Measurements from ENCODE around the gene SH3RF3.
"Not testable (repeated sequence)": the region's sequence is repeated elsewhere in the genome, so short reads cannot be mapped to it uniquely, and the experiment has no call there.

Gene SH3RF3

GRCh38 chr2:109535217-109535946, 406.4 kb downstream of the SH3RF3 start:
- H3K27me3 ChIP-seq = no peaks in the 10 kb centered on the region
- H3K27ac ChIP-seq = no peak overlapping the region
- no peaks in the 10 kb centered on the region for H4K20me1 ChIP-seq
- H3K4me1 ChIP-seq = peaks cover 0 to 52% (median 34%) of the 10 kb centered on the region in 10 experiments; a peak in 14 of 20 replicates
- no peak overlapping the region for H3K9ac ChIP-seq
- TF ChIP-seq Cebpa-rat (IDR thresholded peaks at IDR 0.05) = no peak
- no peak overlapping the region for H3K4me3 ChIP-seq
- H3K9me3 ChIP-seq (replicated peaks in 1 of 11) = peaks cover 8 to 22% (median 17%) of the 10 kb centered on the region in 11 experiments; a peak in 20 of 22 replicates
- H3K4me2 ChIP-seq = no peak overlapping the region
- H3K36me3 ChIP-seq = no peaks in the 10 kb centered on the region

GRCh38 chr2:109536556-109536955, 407.6 kb downstream of the SH3RF3 start:
- not testable (repeated sequence) for H3K36me3 ChIP-seq, H3K4me2 ChIP-seq, H3K4me3 ChIP-seq

GRCh38 chr2:109537565-109538222, 408.7 kb downstream of the SH3RF3 start:
- Histone ChIP-seq H3K9ac (no peak overlapping the region), H3K9me3 (replicated peaks in 1 of 11) (peaks cover 8 to 22% (median 17%) of the 10 kb centered on the region in 11 experiments; a peak in 20 of 22 replicates), H3K4me3 (no peak overlapping the region), H3K4me1 (peaks cover 0 to 30% (median 16%) of the 10 kb centered on the region in 10 experiments; a peak in 13 of 20 replicates), H3K36me3 (no peaks in the 10 kb centered on the region), H3K4me2 (peak overlapping the region in 1 of 11 experiments; percentile 9; a peak in 1 of 22 replicates), H3K27ac (no peak overlapping the region), H3K27me3 (no peaks in the 10 kb centered on the region), H4K20me1 (no peaks in the 10 kb centered on the region)
- TF ChIP-seq Cebpa-rat (IDR thresholded peaks at IDR 0.05) = no peak

More at GRCh38 chr2:109536556-109536955, 407.6 kb downstream of the SH3RF3 start:
- H3K9ac ChIP-seq, H4K20me1 ChIP-seq, H3K27me3 ChIP-seq, H3K27ac ChIP-seq: not testable (repeated sequence)
- Histone ChIP-seq H3K4me1 (peaks cover 0 to 42% (median 24%) of the 10 kb centered on the region in 10 experiments; a peak in 13 of 20 replicates), H3K9me3 (replicated peaks in 1 of 11) (peaks cover 8 to 22% (median 17%) of the 10 kb centered on the region in 11 experiments; a peak in 20 of 22 replicates)

GRCh38 chr2:109538546-109538945, 409.5 kb downstream of the SH3RF3 start:
- Histone ChIP-seq H3K4me2 (no peak overlapping the region), H3K36me3 (no peaks in the 10 kb centered on the region), H3K27ac (no peak overlapping the region), H4K20me1 (no peaks in the 10 kb centered on the region), H3K9me3 (replicated peaks in 1 of 11) (peaks cover 8 to 22% (median 17%) of the 10 kb centered on the region in 11 experiments; a peak in 20 of 22 replicates), H3K9ac (no peak overlapping the region), H3K4me3 (no peak overlapping the region), H3K27me3 (no peaks in the 10 kb centered on the region), H3K4me1 (peaks cover 0 to 22% (median 11%) of the 10 kb centered on the region in 10 experiments; a peak in 12 of 20 replicates)
- no peak for TF ChIP-seq Cebpa-rat (IDR thresholded peaks at IDR 0.05)

- Histone ChIP-seq H3K9me3 (replicated peaks in 1 of 11) (peaks cover 0 to 3% (median 0%) of the 10 kb centered on the region in 11 experiments; a peak in 4 of 22 replicates), H3K4me3 (no peak overlapping the region), H3K4me1 (peaks cover 0 to 21% (median 11%) of the 10 kb centered on the region in 10 experiments; a peak in 12 of 20 replicates), H3K27ac (no peak overlapping the region), H4K20me1 (no peaks in the 10 kb centered on the region), H3K27me3 (no peaks in the 10 kb centered on the region), H3K9ac (no peak overlapping the region), H3K36me3 (no peaks in the 10 kb centered on the region), H3K4me2 (no peak overlapping the region)
- TF ChIP-seq Cebpa-rat (IDR thresholded peaks at IDR 0.05) = no peak
Measured at GRCh38 chr2:109542384-109542783, 413.4 kb downstream of the SH3RF3 start.

GRCh38 chr2:109545828-109546713, 417.1 kb downstream of the SH3RF3 start:
- Histone ChIP-seq H4K20me1 (no peaks in the 10 kb centered on the region), H3K9ac (no peak overlapping the region), H3K9me3 (replicated peaks in 1 of 11) (no peaks in the 10 kb centered on the region), H3K4me1 (no peaks in the 10 kb centered on the region; a peak in 1 of 20 replicates), H3K27ac (no peak overlapping the region), H3K4me3 (no peak overlapping the region), H3K27me3 (no peaks in the 10 kb centered on the region), H3K4me2 (no peak overlapping the region), H3K36me3 (no peaks in the 10 kb centered on the region)
- no peak for TF ChIP-seq Cebpa-rat (IDR thresholded peaks at IDR 0.05)

- no peak for TF ChIP-seq Cebpa-rat (IDR thresholded peaks at IDR 0.05)
- no peak overlapping the region for H3K4me3 ChIP-seq
- no peaks in the 10 kb centered on the region for H4K20me1 ChIP-seq
- no peak overlapping the region for H3K4me2 ChIP-seq
- no peaks in the 10 kb centered on the region for H3K9me3 ChIP-seq (replicated peaks in 1 of 11)
- H3K9ac ChIP-seq = no peak overlapping the region
- H3K4me1 ChIP-seq = no peaks in the 10 kb centered on the region; a peak in 1 of 20 replicates
- H3K27ac ChIP-seq = no peak overlapping the region
- peaks cover 0 to 1% (median 0%) of the 10 kb centered on the region in 11 experiments; a peak in 1 of 22 replicates for H3K36me3 ChIP-seq
- no peaks in the 10 kb centered on the region for H3K27me3 ChIP-seq
Measured at GRCh38 chr2:109547280-109547679, 418.3 kb downstream of the SH3RF3 start.

GRCh38 chr2:109549016-109549590, 420.1 kb downstream of the SH3RF3 start:
- H3K4me2 ChIP-seq = no peak overlapping the region
- H3K4me1 ChIP-seq = no peaks in the 10 kb centered on the region; a peak in 1 of 20 replicates
- no peaks in the 10 kb centered on the region for H4K20me1 ChIP-seq
- H3K27ac ChIP-seq = no peak overlapping the region
- H3K9ac ChIP-seq = no peak overlapping the region
- H3K9me3 ChIP-seq (replicated peaks in 1 of 11) = no peaks in the 10 kb centered on the region
- peaks cover 0 to 11% (median 0%) of the 10 kb centered on the region in 11 experiments; a peak in 2 of 22 replicates for H3K36me3 ChIP-seq
- H3K4me3 ChIP-seq = no peak overlapping the region
- no peak for TF ChIP-seq Cebpa-rat (IDR thresholded peaks at IDR 0.05)
- no peaks in the 10 kb centered on the region for H3K27me3 ChIP-seq

All from BLaER1 treated with 17β-estradiol and CSF1 and Interleukin-3, amounts not matched to agents 10 nM and 100 nM (cell line).